ENCODE measurements around the gene ZDHHC17.
"Not testable (repeated sequence)": the region's sequence is repeated elsewhere in the genome, so short reads cannot be mapped to it uniquely, and the experiment has no call there.

ZDHHC17 gene

GRCh38 chr12:76747245-76747644 is 16.7 kb upstream of the ZDHHC17 start:
- Mint-ChIP-seq H3K9me3 (no peaks in the 10 kb centered on the region), H3K4me1 (no peaks in the 10 kb centered on the region), H3K27me3 (peaks cover 3% of the 10 kb centered on the region), H3K27ac (no peak overlapping the region), H3K4me3 (no peak overlapping the region), H3K36me3 (no peaks in the 10 kb centered on the region)

- H3K27ac Mint-ChIP-seq, result no peak overlapping the region
- H3K27me3 Mint-ChIP-seq, result peaks cover 1% of the 10 kb centered on the region
- H3K4me3 Mint-ChIP-seq, result no peak overlapping the region
- no peaks in the 10 kb centered on the region for H3K4me1 Mint-ChIP-seq
- no peaks in the 10 kb centered on the region for H3K36me3 Mint-ChIP-seq
- H3K9me3 Mint-ChIP-seq, result no peaks in the 10 kb centered on the region
Measured at GRCh38 chr12:76755829-76756379, 8.0 kb upstream of the ZDHHC17 start.

- H3K9me3 Mint-ChIP-seq, result no peaks in the 10 kb centered on the region
Measured at GRCh38 chr12:76757694-76758093, 6.2 kb upstream of the ZDHHC17 start.

DNA sequence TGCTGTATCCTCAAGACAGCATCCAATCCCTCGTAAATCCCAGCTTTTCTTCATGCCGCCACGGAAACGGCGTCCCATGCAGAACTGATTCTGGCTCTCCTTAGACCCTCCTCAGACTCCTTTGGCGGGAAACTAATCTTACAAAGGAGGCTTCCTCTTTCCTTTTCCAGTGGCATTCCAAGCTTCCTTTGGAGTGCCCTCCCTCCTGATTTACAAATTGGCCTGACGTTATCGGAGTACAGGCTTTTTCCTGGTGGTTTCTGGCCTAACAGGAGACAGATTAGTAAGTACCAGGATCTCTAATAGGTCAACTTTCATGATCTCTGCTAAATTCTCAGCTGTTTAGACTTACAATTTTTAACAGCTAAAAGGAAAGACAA is 1.3 kb upstream of the ZDHHC17 start:
- H3K27me3 Mint-ChIP-seq, result no peaks in the 10 kb centered on the region
- peaks cover 39% of the 10 kb centered on the region for H3K4me1 Mint-ChIP-seq
- H3K4me3 Mint-ChIP-seq, result peak overlapping the region; percentile 98
- H3K36me3 Mint-ChIP-seq, result peaks cover 2% of the 10 kb centered on the region
- no peaks in the 10 kb centered on the region for H3K9me3 Mint-ChIP-seq
- peak overlapping the region; percentile 88 for H3K27ac Mint-ChIP-seq

More at GRCh38 chr12:76757694-76758093, 6.2 kb upstream of the ZDHHC17 start:
- no peak overlapping the region for H3K4me3 Mint-ChIP-seq
- H3K27me3 Mint-ChIP-seq, result peaks cover 1% of the 10 kb centered on the region
- H3K27ac Mint-ChIP-seq, result no peak overlapping the region
- H3K36me3 Mint-ChIP-seq, result no peaks in the 10 kb centered on the region
- H3K4me1 Mint-ChIP-seq, result peaks cover 2% of the 10 kb centered on the region

- H3K36me3 Mint-ChIP-seq, result peaks cover 2% of the 10 kb centered on the region
- H3K27ac Mint-ChIP-seq, result peak overlapping the region; percentile 95
- H3K4me1 Mint-ChIP-seq, result peaks cover 53% of the 10 kb centered on the region
- peak overlapping the region; percentile 98 for H3K4me3 Mint-ChIP-seq
- H3K27me3 Mint-ChIP-seq, result no peaks in the 10 kb centered on the region
- H3K9me3 Mint-ChIP-seq, result no peaks in the 10 kb centered on the region
Measured at GRCh38 chr12:76764856-76765255, 941 bp downstream of the ZDHHC17 start.

DNA sequence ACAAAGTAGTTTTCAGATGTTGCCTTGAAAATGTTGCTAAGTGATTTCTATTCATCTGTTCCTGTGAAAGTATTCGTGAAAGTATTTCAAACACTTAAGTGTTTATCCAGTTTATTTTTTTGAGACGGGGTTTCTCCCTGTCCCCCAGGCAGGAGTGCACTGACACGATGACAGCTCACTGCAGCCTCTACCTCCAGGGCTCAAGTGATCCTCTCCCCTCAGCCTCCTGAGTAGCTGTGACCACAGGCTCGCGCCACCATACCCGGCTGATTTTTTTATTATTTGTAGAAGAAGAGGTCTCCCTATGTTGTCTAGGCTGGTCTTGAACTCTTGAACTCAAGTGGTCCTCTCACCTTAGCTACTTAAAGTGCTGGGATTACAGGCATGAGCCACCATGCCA is 1.7 kb downstream of the ZDHHC17 start:
- Mint-ChIP-seq H3K36me3 (peaks cover 2% of the 10 kb centered on the region), H3K4me3 (peak overlapping the region; percentile 98), H3K9me3 (no peaks in the 10 kb centered on the region), H3K4me1 (peaks cover 59% of the 10 kb centered on the region), H3K27me3 (no peaks in the 10 kb centered on the region), H3K27ac (peak overlapping the region; percentile 95)

- H3K4me1 Mint-ChIP-seq, result peaks cover 59% of the 10 kb centered on the region
- peak overlapping the region; percentile 98 for H3K4me3 Mint-ChIP-seq
- H3K27me3 Mint-ChIP-seq, result no peaks in the 10 kb centered on the region
- H3K9me3 Mint-ChIP-seq, result no peaks in the 10 kb centered on the region
- H3K36me3 Mint-ChIP-seq, result peaks cover 2% of the 10 kb centered on the region
- no peak overlapping the region for H3K27ac Mint-ChIP-seq
Measured at GRCh38 chr12:76766161-76766560, 2.2 kb downstream of the ZDHHC17 start.

GRCh38 chr12:76768576-76768975 is 4.7 kb downstream of the ZDHHC17 start:
- peaks cover 71% of the 10 kb centered on the region for H3K4me1 Mint-ChIP-seq
- no peaks in the 10 kb centered on the region for H3K27me3 Mint-ChIP-seq
- no peaks in the 10 kb centered on the region for H3K9me3 Mint-ChIP-seq
- H3K36me3 Mint-ChIP-seq, result peaks cover 8% of the 10 kb centered on the region
- no peak overlapping the region for H3K27ac Mint-ChIP-seq
- H3K4me3 Mint-ChIP-seq, result no peak overlapping the region

DNA sequence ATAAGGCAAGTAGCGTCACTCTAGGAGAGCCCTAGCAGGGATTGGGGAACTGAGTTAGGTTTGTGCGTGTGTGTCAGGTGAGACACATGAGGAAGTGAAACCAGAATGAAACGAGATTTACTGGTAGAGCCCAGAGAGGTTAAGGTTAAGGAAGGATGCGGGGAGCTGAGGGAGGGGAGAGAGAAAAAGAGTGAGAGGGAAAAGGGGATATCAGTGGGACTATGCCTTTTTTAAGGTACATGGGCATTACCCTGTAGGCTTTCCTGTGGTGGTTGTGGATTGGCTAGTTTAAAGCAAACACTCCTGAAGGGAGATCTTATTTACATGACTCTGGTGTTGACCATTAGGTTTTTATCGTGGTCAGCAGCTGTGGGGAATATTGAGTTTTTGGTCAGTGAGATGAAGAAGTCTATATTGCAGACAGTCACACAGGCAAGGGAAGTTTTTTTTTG is 13.9 kb downstream of the ZDHHC17 start:
- Mint-ChIP-seq H3K27me3 (no peaks in the 10 kb centered on the region), H3K36me3 (peaks cover 13% of the 10 kb centered on the region), H3K9me3 (no peaks in the 10 kb centered on the region), H3K27ac (peak overlapping the region; percentile 52), H3K4me3 (peak overlapping the region; percentile 53), H3K4me1 (peaks cover 91% of the 10 kb centered on the region)

GRCh38 chr12:76778364-76778763 is 14.4 kb downstream of the ZDHHC17 start:
- no peaks in the 10 kb centered on the region for H3K27me3 Mint-ChIP-seq
- peaks cover 8% of the 10 kb centered on the region for H3K36me3 Mint-ChIP-seq
- peaks cover 91% of the 10 kb centered on the region for H3K4me1 Mint-ChIP-seq
- H3K27ac Mint-ChIP-seq, result no peak overlapping the region
- H3K4me3 Mint-ChIP-seq, result no peak overlapping the region
- no peaks in the 10 kb centered on the region for H3K9me3 Mint-ChIP-seq

DNA sequence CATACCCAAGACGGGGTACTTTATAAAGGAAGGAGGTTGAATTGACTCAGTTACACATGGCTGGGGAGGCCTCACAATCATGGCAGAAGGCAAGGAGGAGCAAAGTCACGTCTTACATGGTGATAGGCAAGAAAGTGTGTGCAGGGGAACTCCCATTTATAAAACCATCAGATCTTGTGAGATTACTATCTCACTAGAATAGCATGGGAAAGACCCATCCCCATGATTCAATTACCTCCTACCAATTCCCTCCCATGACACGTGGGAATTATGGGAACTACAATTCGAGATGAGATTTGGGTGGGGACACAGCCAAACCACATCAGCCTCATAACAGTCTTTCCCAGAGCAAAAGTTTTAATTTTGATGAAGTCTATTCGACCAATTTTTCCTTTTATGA is 15.4 kb downstream of the ZDHHC17 start:
- Mint-ChIP-seq H3K27ac (peak overlapping the region; percentile 20), H3K4me1 (peaks cover 91% of the 10 kb centered on the region), H3K4me3 (peak overlapping the region; percentile 45)
- not testable (repeated sequence) for H3K27me3 Mint-ChIP-seq, H3K36me3 Mint-ChIP-seq, H3K9me3 Mint-ChIP-seq

DNA sequence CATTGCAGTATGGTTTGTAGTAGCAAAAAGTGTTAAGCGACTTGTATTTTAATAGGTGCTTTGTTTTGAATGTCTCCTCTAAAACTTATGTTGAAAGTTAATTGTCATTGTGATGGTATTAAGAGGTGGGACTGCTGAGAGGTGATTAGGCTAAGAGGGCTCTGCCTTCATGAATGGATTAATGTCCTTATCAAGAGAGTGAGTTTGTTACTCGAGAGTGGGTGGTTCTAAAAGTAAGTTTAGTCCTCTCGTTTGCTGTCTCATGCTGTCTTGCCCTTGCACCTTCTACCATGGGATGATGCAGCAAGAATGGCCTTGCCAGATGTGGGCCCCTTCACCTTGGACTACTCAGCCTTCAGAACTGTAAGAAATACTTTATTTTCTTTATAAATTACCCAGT is 17.4 kb downstream of the ZDHHC17 start:
- Mint-ChIP-seq H3K36me3 (peaks cover 11% of the 10 kb centered on the region), H3K4me3 (no peak overlapping the region), H3K27me3 (no peaks in the 10 kb centered on the region), H3K27ac (no peak overlapping the region), H3K9me3 (no peaks in the 10 kb centered on the region), H3K4me1 (peaks cover 82% of the 10 kb centered on the region)

- no peaks in the 10 kb centered on the region for H3K9me3 Mint-ChIP-seq
- H3K36me3 Mint-ChIP-seq, result peaks cover 14% of the 10 kb centered on the region
- no peaks in the 10 kb centered on the region for H3K27me3 Mint-ChIP-seq
- H3K27ac Mint-ChIP-seq, result peak overlapping the region; percentile 83
- peaks cover 78% of the 10 kb centered on the region for H3K4me1 Mint-ChIP-seq
- H3K4me3 Mint-ChIP-seq, result no peak overlapping the region
Measured at GRCh38 chr12:76782526-76782925, 18.6 kb downstream of the ZDHHC17 start.

DNA sequence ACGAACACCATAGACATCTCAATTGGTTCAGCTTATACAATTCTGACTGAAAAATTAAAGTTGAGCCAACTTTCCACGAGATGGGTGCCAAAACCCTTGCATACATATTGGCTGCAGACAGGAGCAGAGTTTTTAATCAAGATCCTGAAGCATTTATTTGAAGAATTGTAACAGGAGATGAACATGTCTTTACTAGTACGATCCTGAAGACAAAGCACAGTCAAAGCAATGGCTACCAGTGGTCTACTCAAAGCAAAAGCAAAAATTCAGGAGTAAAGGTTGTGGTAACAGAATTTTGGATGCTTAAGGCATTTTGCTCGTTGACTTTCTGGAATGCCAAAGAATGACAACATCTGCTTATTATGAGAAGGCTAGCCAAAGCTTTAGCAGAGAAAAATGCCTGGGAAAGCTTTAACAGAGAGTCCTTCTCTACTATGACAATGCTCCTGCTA is 20.7 kb downstream of the ZDHHC17 start:
- no peak overlapping the region for H3K4me3 Mint-ChIP-seq
- no peaks in the 10 kb centered on the region for H3K27me3 Mint-ChIP-seq
- H3K36me3 Mint-ChIP-seq, result peaks cover 14% of the 10 kb centered on the region
- no peaks in the 10 kb centered on the region for H3K9me3 Mint-ChIP-seq
- no peak overlapping the region for H3K27ac Mint-ChIP-seq
- peaks cover 66% of the 10 kb centered on the region for H3K4me1 Mint-ChIP-seq

- Mint-ChIP-seq H3K4me1 (peaks cover 63% of the 10 kb centered on the region), H3K36me3 (peaks cover 11% of the 10 kb centered on the region), H3K9me3 (no peaks in the 10 kb centered on the region), H3K4me3 (no peak overlapping the region), H3K27ac (no peak overlapping the region), H3K27me3 (no peaks in the 10 kb centered on the region)
Measured at GRCh38 chr12:76785407-76785806, 21.5 kb downstream of the ZDHHC17 start.

GRCh38 chr12:76786986-76787385 is 23.1 kb downstream of the ZDHHC17 start:
- Mint-ChIP-seq H3K9me3 (no peaks in the 10 kb centered on the region), H3K4me3 (no peak overlapping the region), H3K4me1 (peaks cover 65% of the 10 kb centered on the region), H3K27me3 (no peaks in the 10 kb centered on the region), H3K27ac (no peak overlapping the region), H3K36me3 (peaks cover 9% of the 10 kb centered on the region)

GRCh38 chr12:76787689-76788088 is 23.8 kb downstream of the ZDHHC17 start:
- H3K4me1 Mint-ChIP-seq, result peaks cover 59% of the 10 kb centered on the region
- H3K4me3 Mint-ChIP-seq, result no peak overlapping the region
- H3K27ac Mint-ChIP-seq, result no peak overlapping the region
- no peaks in the 10 kb centered on the region for H3K9me3 Mint-ChIP-seq
- H3K27me3 Mint-ChIP-seq, result no peaks in the 10 kb centered on the region
- H3K36me3 Mint-ChIP-seq, result peaks cover 8% of the 10 kb centered on the region

Data from activated naive CD4-positive, alpha-beta T cell treated with anti-CD3 and anti-CD28 coated beads, Interleukin-2, amount 50 U/mL, for 24 hours (primary cell).